ENCODE results near the gene PTN.
"Not testable (repeated sequence)": the region's sequence is repeated elsewhere in the genome, so short reads cannot be mapped to it uniquely, and the experiment has no call there.

The PTN gene

DNA sequence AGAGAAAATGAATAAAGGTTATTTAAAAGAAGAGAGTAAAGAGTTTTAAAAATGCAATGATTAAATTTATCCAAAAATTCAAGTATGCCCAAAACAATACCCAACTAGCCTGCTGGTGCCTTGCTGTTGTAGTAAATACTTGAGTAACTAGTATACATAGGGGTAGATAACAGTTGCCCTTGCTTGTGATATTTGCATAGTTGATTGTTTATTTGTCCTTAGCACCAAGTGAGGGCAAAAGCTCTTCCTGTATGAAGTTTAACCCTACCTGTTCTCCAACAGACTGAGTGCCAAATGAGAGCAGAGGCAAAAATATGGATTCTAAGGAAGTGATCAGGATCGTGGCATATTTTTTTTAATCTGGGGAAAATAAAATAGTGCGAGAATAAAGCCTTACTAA lies 85.0 kb downstream of the PTN start:
- no peak for DNase-seq

- DNase-seq = no peak
These were observed 88.8 kb downstream of the PTN start for GRCh38 chr7:137254766-137255165.

DNA sequence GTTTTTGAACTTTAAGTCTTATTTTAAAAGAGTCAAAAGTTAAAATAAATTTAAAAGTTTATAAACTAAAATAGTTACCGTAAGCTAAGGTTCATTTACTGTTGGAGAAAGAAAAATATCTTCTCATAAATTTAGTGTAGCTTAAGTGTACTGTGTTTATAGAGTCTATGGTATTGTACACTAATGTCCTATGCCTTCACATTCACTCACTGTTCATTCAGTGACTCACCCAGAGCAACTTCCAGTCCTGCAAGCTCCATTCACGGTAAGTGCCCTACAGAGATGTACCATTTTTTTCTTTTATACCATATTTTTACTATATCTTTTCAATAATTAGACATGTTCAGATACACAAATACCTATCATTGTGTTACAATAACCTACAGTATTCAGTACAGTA lies 97.6 kb downstream of the PTN start:
- DNase-seq = no peak

DNA sequence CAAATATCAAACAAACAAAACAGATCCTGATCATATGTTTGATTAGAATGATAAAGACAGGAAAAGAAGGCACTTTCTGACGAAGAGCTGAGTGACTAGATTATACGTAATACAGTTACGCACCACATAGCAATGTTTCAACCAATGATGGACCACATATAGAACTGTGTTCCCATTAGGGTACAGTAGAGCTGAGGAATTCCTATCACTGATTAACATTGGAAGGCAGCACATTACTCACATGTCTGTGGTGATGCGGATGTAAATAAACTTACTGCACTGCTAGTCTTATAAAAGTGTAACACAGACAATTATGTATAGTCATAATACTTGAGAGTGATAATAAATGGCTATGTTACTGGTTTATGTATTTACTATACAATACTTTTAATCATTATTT lies 98.3 kb downstream of the PTN start:
- DNase-seq = no peak

DNA sequence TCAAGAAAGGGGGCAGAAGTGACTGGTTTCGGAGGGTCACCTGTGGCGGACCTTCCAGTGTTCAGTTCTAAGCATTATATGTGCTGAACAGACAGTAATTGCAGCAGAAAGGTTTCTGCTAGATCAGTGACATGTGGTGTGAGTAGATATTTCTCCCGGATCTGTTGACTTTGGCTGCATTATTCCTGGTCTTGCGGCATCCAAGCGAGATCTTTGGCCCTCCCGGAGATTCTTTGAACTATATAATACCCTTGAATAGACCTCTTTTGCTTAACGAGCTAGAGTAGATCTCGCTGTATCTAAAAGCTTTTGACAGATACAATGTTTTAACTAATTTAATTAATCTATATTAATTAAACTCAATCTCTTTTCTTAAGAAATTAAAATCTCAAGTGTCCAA lies 99.8 kb downstream of the PTN start:
- no peak for DNase-seq

- no peak for DNase-seq
These were observed 100.9 kb downstream of the PTN start for GRCh38 chr7:137242616-137243015.

DNA sequence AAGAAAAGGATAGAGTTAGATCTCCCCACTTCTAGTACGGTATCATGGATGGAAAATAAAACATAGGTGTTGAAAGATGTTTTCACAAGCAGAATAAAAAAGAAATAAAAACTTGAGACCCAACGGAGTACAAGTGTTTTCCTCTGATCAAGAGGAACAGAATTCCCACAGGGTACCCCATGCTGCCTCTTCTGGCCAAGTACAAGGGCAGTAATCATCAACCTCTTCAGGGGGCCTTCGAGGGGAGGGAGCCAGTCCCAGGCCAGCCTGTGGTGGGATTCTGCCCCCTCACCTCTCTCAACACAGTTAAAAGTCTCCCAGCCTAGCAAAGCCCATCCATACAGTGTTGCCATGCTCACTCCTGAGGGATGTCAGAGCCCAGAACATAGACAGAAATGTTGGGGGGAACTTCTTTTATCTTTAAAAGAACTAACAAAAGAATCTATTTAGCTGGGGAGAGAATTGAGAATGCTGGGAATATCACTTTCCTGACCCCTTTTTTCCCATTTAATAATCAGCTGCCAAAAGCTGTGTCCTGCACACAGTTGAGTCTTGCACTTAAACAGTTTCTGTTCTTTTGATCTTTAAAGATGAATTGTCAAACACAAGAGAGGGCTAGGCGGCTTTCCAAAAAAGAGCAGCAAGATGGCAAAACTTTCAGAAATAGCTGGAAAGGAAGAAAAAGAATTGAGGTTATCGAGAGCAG lies 101.7 kb downstream of the PTN start:
- DNase-seq = no peak

DNA sequence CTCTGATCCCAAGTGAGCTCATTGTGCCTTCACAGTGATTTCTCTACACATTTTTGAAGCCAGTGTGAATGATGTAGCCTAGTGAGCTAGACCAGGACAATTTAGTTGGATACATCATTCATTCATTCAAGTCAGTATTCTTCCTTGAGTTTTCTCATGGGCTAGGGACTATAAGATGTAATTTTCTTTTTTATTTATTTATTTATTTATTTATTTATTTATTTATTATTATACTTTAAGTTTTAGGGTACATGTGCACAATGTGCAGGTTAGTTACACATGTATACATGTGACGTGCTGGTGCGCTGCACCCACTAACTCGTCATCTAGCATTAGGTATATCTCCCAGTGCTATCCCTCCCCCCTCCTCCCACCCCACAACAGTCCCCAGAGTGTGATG lies 104.3 kb downstream of the PTN start:
- DNase-seq = not testable (repeated sequence)

DNA sequence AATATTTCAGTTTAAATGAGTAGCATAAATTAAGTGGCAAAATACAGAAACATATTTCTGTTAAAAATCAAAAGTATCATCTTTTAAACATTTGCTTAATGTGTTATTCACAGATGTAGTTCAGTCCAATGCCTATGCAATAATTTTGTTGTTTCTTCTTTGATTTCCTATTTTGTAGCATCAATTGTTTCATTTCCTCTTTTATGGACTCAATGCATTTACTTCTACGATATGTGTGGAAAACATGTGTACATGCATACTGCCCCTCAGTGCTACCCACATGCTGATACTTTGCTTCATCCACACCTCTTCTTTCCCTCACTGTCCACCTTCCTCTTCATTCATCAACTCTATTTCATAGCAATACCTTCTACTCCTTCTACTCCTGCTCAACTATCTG lies 108.1 kb downstream of the PTN start:
- DNase-seq = no peak

DNA sequence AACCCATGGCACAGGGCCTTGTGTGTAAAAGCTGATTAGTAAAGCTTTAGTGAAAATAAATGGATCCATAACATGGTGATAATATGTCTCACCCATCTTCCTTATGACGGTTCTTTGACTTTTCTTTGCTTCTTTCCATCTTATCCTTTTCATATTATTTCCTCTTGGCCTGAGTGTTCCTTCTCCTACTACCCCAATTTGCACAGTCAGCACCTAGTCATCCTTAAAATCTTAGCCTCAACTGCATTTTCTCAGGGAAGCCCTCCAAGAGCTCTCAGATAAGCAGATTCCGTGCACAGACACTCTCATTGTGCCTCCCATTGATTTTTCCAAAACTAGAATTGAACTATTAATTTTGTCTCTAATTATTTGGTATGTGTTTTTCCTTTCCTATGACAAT lies 112.4 kb downstream of the PTN start:
- no peak for DNase-seq

DNA sequence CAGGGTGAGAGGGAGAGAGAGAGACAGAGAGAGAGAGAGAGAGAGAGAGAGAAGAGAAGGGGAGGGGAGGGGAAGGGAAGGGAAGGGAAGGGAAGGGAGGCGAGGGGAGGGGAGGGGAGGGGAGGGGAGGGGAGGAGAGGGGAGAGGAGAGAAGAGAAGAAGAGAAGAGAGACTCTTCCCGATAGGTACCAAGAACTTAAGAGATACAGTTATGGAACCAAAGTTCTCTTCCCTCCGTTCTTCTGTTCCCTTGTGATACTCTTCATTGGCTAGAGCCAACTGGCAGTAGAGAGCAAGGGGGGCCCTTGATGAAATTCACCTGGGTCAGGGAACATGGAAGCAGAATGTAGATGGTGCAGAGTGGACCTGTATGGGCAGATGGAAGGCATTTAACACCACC lies 122.1 kb downstream of the PTN start:
- DNase-seq = no peak

GRCh38 chr7:137213744-137214143 lies 129.8 kb downstream of the PTN start:
- DNase-seq = no peak

DNA sequence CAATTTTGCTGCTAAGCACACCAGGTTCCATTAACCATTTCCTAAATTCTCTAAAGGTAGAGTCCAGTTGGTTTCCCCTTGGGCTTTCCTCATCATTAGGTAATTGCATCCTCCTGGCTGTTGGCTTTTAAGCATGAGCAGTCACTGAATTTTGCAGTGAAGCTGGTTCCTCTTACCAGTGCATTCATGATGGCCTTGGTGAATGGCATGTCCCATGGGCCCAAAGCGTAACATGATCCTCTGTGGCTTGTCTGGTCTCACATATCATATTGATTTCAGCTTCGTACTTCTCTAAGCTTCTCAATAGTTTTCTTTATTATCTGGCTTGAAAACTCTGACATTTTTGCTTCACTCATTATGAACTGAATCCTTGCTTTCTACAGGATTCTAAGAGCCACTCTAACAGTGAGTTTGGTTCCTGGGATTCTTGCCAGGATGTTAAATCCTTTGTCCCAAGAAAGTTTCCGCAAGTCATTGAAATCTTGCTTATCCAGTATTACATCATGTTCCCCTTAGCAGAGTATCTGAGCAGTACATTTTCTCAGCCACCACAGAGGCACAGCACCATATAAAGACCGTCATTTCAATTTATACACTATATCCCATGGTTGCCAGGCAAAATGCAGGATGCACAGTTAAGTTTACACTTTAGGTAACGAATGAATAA lies 134.2 kb downstream of the PTN start:
- DNase-seq = no peak

GRCh38 chr7:137206770-137207169 lies 136.8 kb downstream of the PTN start:
- no peak for DNase-seq

DNA sequence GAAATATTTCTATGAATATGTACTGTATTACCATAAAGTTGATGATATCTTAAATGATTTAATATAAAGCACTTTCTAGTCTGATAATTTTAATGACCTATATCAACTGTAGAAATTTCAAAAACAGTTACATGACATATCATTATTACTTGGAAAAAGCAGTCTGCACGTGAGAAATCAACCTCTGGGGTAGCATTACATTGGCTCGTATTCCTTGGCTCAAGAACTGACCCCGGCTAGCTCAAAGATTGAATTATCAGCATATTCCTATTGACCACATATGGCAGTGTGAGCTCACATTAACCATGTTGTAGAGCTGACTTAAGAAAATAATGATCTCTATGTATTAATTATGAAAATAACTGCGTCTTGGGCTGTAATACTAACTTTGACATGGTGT lies 139.3 kb downstream of the PTN start:
- no peak for DNase-seq

- no peak for DNase-seq
These were observed 140.2 kb downstream of the PTN start for GRCh38 chr7:137203351-137203750.

- DNase-seq = no peak
These were observed 146.9 kb downstream of the PTN start for GRCh38 chr7:137196648-137197047.

- no peak for DNase-seq
These were observed 147.5 kb downstream of the PTN start for GRCh38 chr7:137195996-137196395.

- not testable (repeated sequence) for DNase-seq
These were observed 161.9 kb downstream of the PTN start for GRCh38 chr7:137181619-137182018.
